Activated T-helper 1 cell treated with anti-CD3 and anti-CD28 coated beads, Interleukin-12 subunit alpha, Interleukin-12 subunit beta, Interleukin-2, Interleukin-4 antibody, amounts not matched to agents 30 ng/mL and 10 ng/mL and 1 ng/mL, durations not matched to agents 14 hours and 24 hours and 36 hours (primary cell): ENCODE measurements around the gene NME4. TPM values are rescaled to one million over a fixed set of nuclear protein-coding genes. Genes with fewer than 3 reads are reported as not detected.

ENCODE experiments used
- DNase-seq: peaks from one replicate; pipeline ENCODE4 v3.0.0; 2021; ENCODE audit warnings: low spot score
- H3K27ac Mint-ChIP-seq: one replicate; pipeline ENCODE4 v1.8.0; 2021; ENCODE audit warnings: mild to moderate bottlenecking, mixed read lengths
- H3K27me3 Mint-ChIP-seq: one replicate; pipeline ENCODE4 v1.8.0; 2022; ENCODE audit warnings: mild to moderate bottlenecking, moderate library complexity, mixed read lengths; ENCODE audit not compliant: insufficient read depth
- H3K36me3 Mint-ChIP-seq: one replicate; pipeline ENCODE4 v1.8.0; 2021; ENCODE audit warnings: low read depth, mixed read lengths
- H3K4me1 Mint-ChIP-seq: one replicate; pipeline ENCODE4 v1.8.0; 2021; ENCODE audit warnings: low read depth, mixed read lengths
- H3K4me3 Mint-ChIP-seq: one replicate; pipeline ENCODE4 v1.8.0; 2021; ENCODE audit warnings: mild to moderate bottlenecking, moderate library complexity, mixed read lengths
- H3K9me3 Mint-ChIP-seq: one replicate; pipeline ENCODE4 v1.8.0; 2021; ENCODE audit warnings: mixed read lengths
- intact Hi-C: fragments of 100-400 bp; cut with micrococcal nuclease; formaldehyde crosslinking; loops from one replicate; pipeline ENCODE4 v1.15.1; 2024
- total RNA-seq: library from RNA; stranded (reverse); gene quantifications from 2 replicates; pipeline ENCODE4 v1.2.3, GENCODE V29; 2022

The NME4 gene
- total RNA-seq, 1 donor from 2014 or later, result 57.2 TPM

GRCh38 chr16:445566-445965 lies 48.6 kb downstream of the NME4 start:
- Mint-ChIP-seq H3K9me3 (no peaks in the 10 kb centered on the region), H3K27me3 (no peaks in the 10 kb centered on the region), H3K4me3 (no peak overlapping the region), H3K27ac (no peak overlapping the region), H3K4me1 (peaks cover 4% of the 10 kb centered on the region), H3K36me3 (no peaks in the 10 kb centered on the region)
- intact Hi-C loops, result loop anchor here (10.0 kb wide), 1 partner anchor 49 kb away; no protein-coding TSS in a partner anchor
- no peak for DNase-seq

Other genes starting within 250 kb of the NME4 start
- not detected in 2 replicates for gene HBZ, start 244.6 kb upstream of the NME4 start, total RNA-seq
- gene HBM, start 231.2 kb upstream of the NME4 start, total RNA-seq, result not detected in 2 replicates
- 0.57 and 0.59 TPM in 2 replicates for gene HBA2, start 224.3 kb upstream of the NME4 start, total RNA-seq
- not detected in 2 replicates for gene HBA1, start 220.5 kb upstream of the NME4 start, total RNA-seq
- gene HBQ1, start 216.7 kb upstream of the NME4 start, total RNA-seq, result 0.54 and 0.88 TPM in 2 replicates
- 77.7 and 83.0 TPM in 2 replicates for gene LUC7L, start 167.8 kb upstream of the NME4 start, total RNA-seq
- gene FAM234A, start 162.4 kb upstream of the NME4 start, total RNA-seq, result 18.0 and 21.2 TPM in 2 replicates
- gene RGS11, start 121.3 kb upstream of the NME4 start, total RNA-seq, result 0.18 and 0.29 TPM in 2 replicates
- gene ARHGDIG, start 116.6 kb upstream of the NME4 start, total RNA-seq, result not detected in 2 replicates
- gene PDIA2, start 114.0 kb upstream of the NME4 start, total RNA-seq, result not detected in 2 replicates
- 28.1 and 30.3 TPM in 2 replicates for gene AXIN1, start 44.5 kb upstream of the NME4 start, total RNA-seq
- 110 and 115 TPM in 2 replicates for gene MRPL28, start 26.7 kb upstream of the NME4 start, total RNA-seq
- gene PGAP6, start 15.2 kb upstream of the NME4 start, total RNA-seq, result 35.7 and 36.3 TPM in 2 replicates
- gene DECR2, start 4.7 kb downstream of the NME4 start, total RNA-seq, result 18.0 and 20.1 TPM in 2 replicates
- gene RAB11FIP3, start 28.4 kb downstream of the NME4 start, total RNA-seq, result 41.4 and 47.5 TPM in 2 replicates
- 122 and 124 TPM in 2 replicates for gene CAPN15, start 130.5 kb downstream of the NME4 start, total RNA-seq
- not detected in 2 replicates for gene PRR35, start 163.2 kb downstream of the NME4 start, total RNA-seq
- gene NHLRC4, start 169.8 kb downstream of the NME4 start, total RNA-seq, result 1.0 and 1.2 TPM in 2 replicates
- gene PIGQ, start 172.8 kb downstream of the NME4 start, total RNA-seq, result 50.1 and 52.6 TPM in 2 replicates
- gene RAB40C, start 192.9 kb downstream of the NME4 start, total RNA-seq, result 14.0 and 15.2 TPM in 2 replicates
- gene WFIKKN1, start 233.8 kb downstream of the NME4 start, total RNA-seq, result 0.34 and 0.44 TPM in 2 replicates
- gene METTL26, start 239.1 kb downstream of the NME4 start, total RNA-seq, result 141 and 147 TPM in 2 replicates
- 66.5 and 67.6 TPM in 2 replicates for gene MCRIP2, start 244.6 kb downstream of the NME4 start, total RNA-seq